ENCODE data around the gene PTK6.

Gene PTK6

DNA sequence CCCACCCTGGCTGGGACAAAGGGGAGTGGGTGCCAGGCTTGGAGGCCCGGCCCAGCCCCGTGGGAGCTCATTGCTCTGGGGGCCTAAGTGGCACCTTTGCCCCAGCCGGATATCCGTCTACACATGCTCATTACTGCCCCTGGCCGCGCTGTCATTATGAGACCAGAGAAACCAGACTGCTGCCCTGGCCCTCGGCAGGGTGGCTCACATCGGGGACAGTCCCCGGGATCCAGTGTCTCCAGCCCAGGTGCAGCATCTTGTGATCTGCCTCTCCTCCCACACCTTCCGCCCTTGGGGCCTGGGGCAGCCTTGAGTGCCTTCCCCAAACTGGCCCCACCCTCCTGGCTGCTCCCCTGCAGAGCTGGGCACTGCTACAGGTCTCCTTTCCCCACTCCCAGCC lies 5.5 kb upstream of the PTK6 start:
- POLR2A ChIA-PET: interaction anchor here (1.2 kb wide), 1 partner anchor 84 kb away, joined by 4 read pairs; the partner anchor contains the start of gene GMEB2
- CTCF ChIA-PET: no interaction called here
- DNase-seq (ENCODE audit: extremely low spot score): no peak
- no peak for TF ChIP-seq LEF1 (IDR thresholded peaks at IDR 0.05; ENCODE audit: borderline replicate concordance)
- TF ChIP-seq ARNT (IDR thresholded peaks at IDR 0.05): no peak
- TF ChIP-seq FOXM1 (IDR thresholded peaks at IDR 0.05; ENCODE audit: borderline replicate concordance): no peak
- TF ChIP-seq ELF4 (IDR thresholded peaks at IDR 0.05): no peak
- no peak for TF ChIP-seq FOXA1 (IDR thresholded peaks at IDR 0.05)
- no peak for TF ChIP-seq BHLHE40 (IDR thresholded peaks at IDR 0.05; ENCODE audit: borderline replicate concordance)
- no peak for TF ChIP-seq SUZ12 (IDR thresholded peaks at IDR 0.05)
- TF ChIP-seq NFRKB (IDR thresholded peaks at IDR 0.05): no peak
- TF ChIP-seq L3MBTL2 (conservative IDR thresholded peaks at IDR 0.05): no peak
- no peak for TF ChIP-seq TARDBP (IDR thresholded peaks at IDR 0.05)

DNA sequence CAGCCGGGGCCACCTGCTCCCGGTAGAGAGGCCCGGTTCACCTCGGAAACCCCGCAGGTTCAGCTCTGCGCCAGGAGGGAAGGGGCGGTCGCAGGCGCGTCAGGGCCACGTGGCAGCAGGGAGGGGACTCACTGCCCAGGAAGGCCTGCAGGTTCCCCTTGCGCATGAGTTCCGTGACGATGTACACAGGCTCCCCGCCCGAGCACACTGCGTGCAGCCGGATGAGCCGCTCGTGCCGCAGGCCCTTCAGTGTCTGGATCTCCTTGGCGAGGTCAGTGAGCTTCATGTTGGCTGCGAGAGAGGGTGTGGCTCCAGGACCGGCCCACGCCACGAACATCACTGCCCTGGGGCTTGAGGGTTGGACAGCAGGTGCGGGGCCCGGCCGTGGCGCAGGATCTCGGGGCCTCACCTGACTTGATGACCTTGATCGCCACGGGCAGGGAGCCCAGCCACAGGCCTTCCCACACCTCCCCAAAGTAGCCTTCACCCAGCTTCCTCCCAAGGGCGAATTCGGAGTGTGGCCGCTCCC lies 4.9 kb upstream of the PTK6 start:
- no peak for TF ChIP-seq ZNF384 (IDR thresholded peaks at IDR 0.05)
- no peak for TF ChIP-seq HDGF (IDR thresholded peaks at IDR 0.05; ENCODE audit: borderline replicate concordance)
- TF ChIP-seq FOXM1 (IDR thresholded peaks at IDR 0.05; ENCODE audit: borderline replicate concordance): no peak
- no peak for TF ChIP-seq ARNT (IDR thresholded peaks at IDR 0.05)
- TF ChIP-seq L3MBTL2 (conservative IDR thresholded peaks at IDR 0.05): no peak
- TF ChIP-seq, protein P1, sequence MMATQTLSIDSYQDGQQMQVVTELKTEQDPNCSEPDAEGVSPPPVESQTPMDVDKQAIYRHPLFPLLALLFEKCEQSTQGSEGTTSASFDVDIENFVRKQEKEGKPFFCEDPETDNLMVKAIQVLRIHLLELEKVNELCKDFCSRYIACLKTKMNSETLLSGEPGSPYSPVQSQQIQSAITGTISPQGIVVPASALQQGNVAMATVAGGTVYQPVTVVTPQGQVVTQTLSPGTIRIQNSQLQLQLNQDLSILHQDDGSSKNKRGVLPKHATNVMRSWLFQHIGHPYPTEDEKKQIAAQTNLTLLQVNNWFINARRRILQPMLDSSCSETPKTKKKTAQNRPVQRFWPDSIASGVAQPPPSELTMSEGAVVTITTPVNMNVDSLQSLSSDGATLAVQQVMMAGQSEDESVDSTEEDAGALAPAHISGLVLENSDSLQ (IDR thresholded peaks at IDR 0.05): no peak
- TF ChIP-seq CTBP1 (IDR thresholded peaks at IDR 0.05; ENCODE audit: borderline replicate concordance): no peak
- TF ChIP-seq LEF1 (IDR thresholded peaks at IDR 0.05; ENCODE audit: borderline replicate concordance): no peak
- ChIA-PET CTCF (no interaction called here), POLR2A (interaction anchor here (1.2 kb wide), 1 partner anchor 85 kb away, joined by 4 read pairs; the partner anchor contains the start of gene GMEB2)
- no peak for DNase-seq (ENCODE audit: extremely low spot score)

DNA sequence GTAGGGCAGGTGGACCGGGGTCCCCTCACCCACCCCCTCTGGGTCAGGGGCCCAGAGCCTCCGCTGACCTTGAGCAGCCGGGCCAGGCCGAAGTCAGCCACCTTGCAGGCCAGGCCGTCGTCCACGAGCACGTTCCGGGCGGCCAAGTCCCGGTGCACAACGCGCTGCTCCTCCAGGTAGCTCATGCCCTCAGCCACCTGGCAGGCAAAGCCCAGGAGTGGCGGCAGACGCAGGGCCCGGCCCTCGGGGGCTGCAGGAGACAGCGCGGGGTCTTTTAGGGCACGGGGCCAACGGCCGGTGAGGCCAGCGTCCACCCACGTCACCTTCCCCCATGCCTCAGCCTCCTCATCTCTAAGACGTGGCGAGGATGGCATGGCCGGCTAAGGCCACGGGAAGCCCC lies 4.2 kb upstream of the PTK6 start:
- POLR2A ChIA-PET: no interaction called here
- no peak for DNase-seq (ENCODE audit: extremely low spot score)
- CTCF ChIA-PET: no interaction called here
- TF ChIP-seq FOXK2 (IDR thresholded peaks at IDR 0.05) (no peak), ZNF384 (IDR thresholded peaks at IDR 0.05) (no peak), HDGF (IDR thresholded peaks at IDR 0.05; ENCODE audit: borderline replicate concordance) (no peak), ARNT (IDR thresholded peaks at IDR 0.05) (no peak), TARDBP (IDR thresholded peaks at IDR 0.05) (no peak), SP1 (IDR thresholded peaks at IDR 0.05) (no peak), NFRKB (IDR thresholded peaks at IDR 0.05) (no peak), SUZ12 (IDR thresholded peaks at IDR 0.05) (no peak), CTBP1 (IDR thresholded peaks at IDR 0.05; ENCODE audit: borderline replicate concordance) (no peak), LEF1 (IDR thresholded peaks at IDR 0.05; ENCODE audit: borderline replicate concordance) (no peak), FOXM1 (IDR thresholded peaks at IDR 0.05; ENCODE audit: borderline replicate concordance) (no peak), BHLHE40 (IDR thresholded peaks at IDR 0.05; ENCODE audit: borderline replicate concordance) (no peak), L3MBTL2 (conservative IDR thresholded peaks at IDR 0.05) (no peak), FOXA1 (IDR thresholded peaks at IDR 0.05) (no peak), ELF4 (IDR thresholded peaks at IDR 0.05) (no peak)
- TF ChIP-seq, protein P1 (IDR thresholded peaks at IDR 0.05): no peak

DNA sequence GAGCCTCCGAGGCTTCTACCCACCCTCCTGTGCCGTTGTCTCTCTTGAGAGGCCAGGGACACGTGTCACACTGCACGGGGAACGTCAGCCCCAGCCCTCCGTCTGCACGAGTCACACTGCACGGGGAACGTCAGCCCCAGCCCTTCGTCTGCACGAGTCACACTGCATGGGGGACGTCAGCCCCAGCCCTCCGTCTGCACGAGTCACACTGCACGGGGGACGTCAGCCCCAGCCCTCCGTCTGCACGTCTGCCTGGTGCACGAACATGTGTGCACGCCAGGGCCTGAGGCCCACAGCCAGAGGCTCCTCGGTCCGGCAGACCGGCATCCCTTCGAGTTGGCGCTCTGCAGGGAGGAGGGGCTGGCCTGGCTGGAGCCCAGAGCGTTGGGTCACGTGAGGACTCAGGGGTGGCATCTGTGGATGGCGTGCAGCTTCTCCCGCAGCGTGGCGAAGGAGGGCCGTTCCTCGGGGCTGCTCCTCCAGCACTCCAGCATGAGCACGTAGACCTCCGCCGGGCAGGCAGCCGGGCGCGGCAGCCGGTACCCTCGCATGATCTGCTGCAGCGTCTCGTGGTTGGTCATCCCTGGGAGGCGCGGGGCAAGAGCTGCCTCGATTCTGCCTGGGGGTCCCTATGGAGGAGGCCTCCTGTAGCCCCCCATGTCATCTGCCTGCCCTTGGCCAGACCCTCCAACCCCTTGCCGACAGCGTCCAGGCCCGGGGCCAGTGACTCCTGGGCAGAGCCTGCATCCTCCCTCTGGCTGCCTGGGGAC lies 3.4 kb upstream of the PTK6 start:
- CTCF ChIA-PET: no interaction called here
- no peak for DNase-seq (ENCODE audit: extremely low spot score)
- POLR2A ChIA-PET: no interaction called here
- TF ChIP-seq LEF1 (IDR thresholded peaks at IDR 0.05; ENCODE audit: borderline replicate concordance): no peak
- TF ChIP-seq SUZ12 (IDR thresholded peaks at IDR 0.05): no peak
- TF ChIP-seq ZNF384 (IDR thresholded peaks at IDR 0.05): no peak
- no peak for TF ChIP-seq L3MBTL2 (conservative IDR thresholded peaks at IDR 0.05)
- TF ChIP-seq CTBP1 (IDR thresholded peaks at IDR 0.05; ENCODE audit: borderline replicate concordance): no peak
- no peak for TF ChIP-seq FOXA1 (IDR thresholded peaks at IDR 0.05)
- no peak for TF ChIP-seq TARDBP (IDR thresholded peaks at IDR 0.05)
- no peak for TF ChIP-seq NFRKB (IDR thresholded peaks at IDR 0.05)
- no peak for TF ChIP-seq BHLHE40 (IDR thresholded peaks at IDR 0.05; ENCODE audit: borderline replicate concordance)

DNA sequence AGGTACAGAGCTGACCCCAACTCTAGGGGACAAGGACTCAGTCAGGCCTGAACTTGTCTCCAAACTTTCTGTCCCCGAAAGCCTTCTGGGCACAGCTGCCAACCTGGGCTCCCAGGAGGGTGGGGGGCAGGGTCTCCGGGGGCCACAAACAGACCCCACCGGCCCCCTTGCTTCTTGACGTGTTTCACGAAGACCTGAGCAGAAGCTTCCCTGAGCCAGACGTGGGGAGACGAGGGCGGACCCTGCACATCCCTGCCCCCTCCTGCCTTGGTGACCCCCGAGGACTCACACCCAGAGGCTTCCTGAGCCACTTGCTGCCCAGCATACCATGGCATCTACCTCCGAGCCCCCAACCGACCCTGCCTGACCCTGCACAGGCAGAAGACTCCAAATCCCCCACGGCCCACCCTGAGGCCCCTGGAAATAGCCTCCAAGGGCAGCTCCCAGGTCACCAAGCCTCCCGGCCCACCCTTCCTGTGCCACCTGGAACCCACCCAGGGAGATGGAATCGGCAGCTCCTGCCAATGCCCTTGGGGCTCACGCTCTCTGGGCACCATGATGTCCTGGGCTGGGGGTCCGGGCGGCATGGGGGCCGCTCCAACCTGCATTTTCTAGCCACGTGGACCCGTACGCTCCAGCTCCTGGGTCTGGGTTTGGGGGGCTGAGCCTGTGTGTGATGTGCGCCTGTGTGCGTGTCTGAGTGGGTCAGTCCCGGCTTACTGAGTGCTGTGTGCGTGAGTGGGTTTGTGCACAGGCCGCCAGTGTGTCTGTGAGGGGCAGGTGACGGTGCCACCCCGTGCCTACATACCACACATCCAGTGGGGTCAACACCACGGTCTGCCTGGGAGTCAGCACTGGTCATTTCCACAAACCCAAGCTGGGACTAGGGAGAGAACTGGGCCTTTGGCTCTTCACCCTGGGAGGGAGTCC lies 2.5 kb upstream of the PTK6 start:
- ChIA-PET CTCF (no interaction called here), POLR2A (interaction anchor here (1.3 to 2.1 kb wide), 2 partner anchors 86 to 114 kb away, joined by 3 to 4 read pairs; partner anchors contain the start of gene STMN3)
- TF ChIP-seq HDGF (IDR thresholded peaks at IDR 0.05; ENCODE audit: borderline replicate concordance) (no peak), CTBP1 (IDR thresholded peaks at IDR 0.05; ENCODE audit: borderline replicate concordance) (no peak), TARDBP (IDR thresholded peaks at IDR 0.05) (no peak), SUZ12 (IDR thresholded peaks at IDR 0.05) (no peak), LEF1 (IDR thresholded peaks at IDR 0.05; ENCODE audit: borderline replicate concordance) (no peak), FOXK2 (IDR thresholded peaks at IDR 0.05) (no peak)
- TF ChIP-seq, protein P1 (IDR thresholded peaks at IDR 0.05): no peak
- no peak for DNase-seq (ENCODE audit: extremely low spot score)
